ENCODE results near the gene GABBR2.

The GABBR2 gene

GRCh38 chr9:98567540-98568233 lies 141.0 kb downstream of the GABBR2 start:
- no peak for DNase-seq

- DNase-seq: no peak
Measured at GRCh38 chr9:98565152-98566135, 143.3 kb downstream of the GABBR2 start.

- DNase-seq: no peak
Measured at GRCh38 chr9:98564714-98565113, 144.0 kb downstream of the GABBR2 start.

GRCh38 chr9:98563988-98564387 lies 144.7 kb downstream of the GABBR2 start:
- DNase-seq: no peak

GRCh38 chr9:98563212-98563907 lies 145.4 kb downstream of the GABBR2 start:
- DNase-seq: no peak

GRCh38 chr9:98559561-98559960 lies 149.2 kb downstream of the GABBR2 start:
- no peak for DNase-seq

- no peak for DNase-seq
Measured at GRCh38 chr9:98558575-98558974, 150.2 kb downstream of the GABBR2 start.

GRCh38 chr9:98556511-98556910 lies 152.2 kb downstream of the GABBR2 start:
- DNase-seq: no peak

GRCh38 chr9:98555651-98556465 lies 152.9 kb downstream of the GABBR2 start:
- DNase-seq: no peak

- no peak for DNase-seq
Measured at GRCh38 chr9:98554752-98555151, 154.0 kb downstream of the GABBR2 start.

GRCh38 chr9:98552331-98552730 lies 156.4 kb downstream of the GABBR2 start:
- DNase-seq: no peak

- no peak for DNase-seq
Measured at GRCh38 chr9:98551511-98552286, 157.0 kb downstream of the GABBR2 start.

- no peak for DNase-seq
Measured at GRCh38 chr9:98550206-98550820, 158.4 kb downstream of the GABBR2 start.

- DNase-seq: no peak
Measured at GRCh38 chr9:98549401-98549800, 159.3 kb downstream of the GABBR2 start.

- DNase-seq: no peak
Measured at GRCh38 chr9:98547606-98548005, 161.1 kb downstream of the GABBR2 start.

GRCh38 chr9:98545021-98545420 lies 163.7 kb downstream of the GABBR2 start:
- no peak for DNase-seq

GRCh38 chr9:98541684-98542230 lies 167.0 kb downstream of the GABBR2 start:
- no peak for DNase-seq

- no peak for DNase-seq
Measured at GRCh38 chr9:98540476-98540875, 168.3 kb downstream of the GABBR2 start.

- no peak for DNase-seq
Measured at GRCh38 chr9:98539954-98540353, 168.8 kb downstream of the GABBR2 start.

- no peak for DNase-seq
Measured at GRCh38 chr9:98538626-98539031, 170.1 kb downstream of the GABBR2 start.

GRCh38 chr9:98538203-98538602 lies 170.5 kb downstream of the GABBR2 start:
- no peak for DNase-seq
